ENCODE measurements around the gene ADGRL3.

GRCh38 chr4:61714387-61714911 lies 514.3 kb downstream of the ADGRL3 start:
- no peak for TF ChIP-seq CTCF (conservative IDR thresholded peaks at IDR 0.05; ENCODE audit: low read length)
- no peak for TF ChIP-seq EZH2phosphoT487 (IDR thresholded peaks at IDR 0.05; ENCODE audit: borderline replicate concordance, low read depth, low read length)

All from OCI-LY7 (cell line).